AG04450 (cell line): ENCODE measurements around the gene CTTN. TPM values are rescaled to one million over a fixed set of nuclear protein-coding genes. Genes with fewer than 3 reads are reported as not detected.

Experiments
- CTCF ChIA-PET: fragments of 300-600, 350-600 bp; formaldehyde crosslinking; extraction: SDS; loops from one replicate; lab custom pipeline; 2022; ENCODE audit warnings: antibody characterized with exemption, inconsistent platforms; lab: Charles Lee
- POLR2A ChIA-PET: fragments of 350-600 bp; formaldehyde crosslinking; extraction: SDS; loops from one replicate; lab custom pipeline; 2021; ENCODE audit warnings: antibody characterized with exemption, inconsistent platforms; lab: Yijun Ruan, JAX
- DNase-seq: peaks from one replicate; pipeline ENCODE4 v3.0.0-alpha.2; 2011; ENCODE audit warnings: low read depth, low spot score
- H3K27ac ChIP-seq: one replicate; pipeline ENCODE4 v1.5.1; 2012; ENCODE audit warnings: low read depth, low read length, control low read depth
- H3K27me3 ChIP-seq: one replicate; pipeline ENCODE4 v1.6.0; 2012; ENCODE audit warnings: low read length; ENCODE audit not compliant: control insufficient read depth, insufficient read depth
- H3K4me3 ChIP-seq: 2 replicates; pipeline ENCODE4 v1.5.1; 2011; ENCODE audit warnings: mild to moderate bottlenecking, low read depth, low read length, control low read depth
- H3K9me3 ChIP-seq: 2 replicates; pipeline ENCODE4 v1.5.1; 2012; ENCODE audit warnings: low read length; ENCODE audit not compliant: control insufficient read depth, insufficient read depth
- polyA plus RNA-seq: library from polyadenylated mRNA; depleted of rRNA; stranded (reverse); fragments of >200 nt; gene quantifications from 2 replicates; pipeline ENCODE4 v1.2.3, GENCODE V29; 2011
- TF ChIP-seq, protein P1 (sequence below): IDR thresholded peaks from 2 replicates; pipeline ENCODE4 v1.5.1; 2011; ENCODE audit warnings: low read depth, low read length, control low read depth, inconsistent platforms

CTTN gene
- polyA plus RNA-seq, 1 experiment, result 180 TPM

DNA sequence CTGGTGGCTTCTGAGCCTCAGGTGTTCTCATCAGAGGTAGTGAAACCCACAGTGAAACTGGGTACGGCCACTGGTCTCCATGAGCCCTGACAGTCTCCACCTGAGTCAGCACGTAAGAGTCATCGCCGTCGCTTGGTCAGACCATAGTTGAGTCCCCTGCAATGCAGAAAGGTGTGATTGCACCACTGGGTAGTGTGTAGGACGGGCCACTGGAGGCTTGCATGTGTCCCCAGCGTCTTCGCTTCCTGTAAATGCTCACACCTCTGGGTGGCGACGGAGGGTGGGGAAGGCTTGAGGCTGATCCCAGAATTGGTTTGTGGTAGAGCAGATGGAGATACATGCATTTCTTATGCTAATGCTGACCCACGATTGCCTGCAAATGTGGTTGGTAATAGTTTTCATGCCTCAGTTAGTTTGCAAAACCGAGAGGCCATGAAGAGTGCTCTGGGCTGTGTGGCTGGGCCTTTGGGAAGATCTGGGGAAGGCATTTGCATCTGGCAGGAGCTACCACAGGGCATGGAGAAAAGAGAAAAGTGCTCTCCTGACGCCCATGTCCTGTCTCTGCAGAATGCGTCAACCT, 26.5 kb downstream of the CTTN start:
- Histone ChIP-seq H3K9me3 (no peaks in the 10 kb centered on the region), H3K27me3 (no peaks in the 10 kb centered on the region), H3K4me3 (no peak overlapping the region), H3K27ac (no peak overlapping the region)
- TF ChIP-seq, protein P1, sequence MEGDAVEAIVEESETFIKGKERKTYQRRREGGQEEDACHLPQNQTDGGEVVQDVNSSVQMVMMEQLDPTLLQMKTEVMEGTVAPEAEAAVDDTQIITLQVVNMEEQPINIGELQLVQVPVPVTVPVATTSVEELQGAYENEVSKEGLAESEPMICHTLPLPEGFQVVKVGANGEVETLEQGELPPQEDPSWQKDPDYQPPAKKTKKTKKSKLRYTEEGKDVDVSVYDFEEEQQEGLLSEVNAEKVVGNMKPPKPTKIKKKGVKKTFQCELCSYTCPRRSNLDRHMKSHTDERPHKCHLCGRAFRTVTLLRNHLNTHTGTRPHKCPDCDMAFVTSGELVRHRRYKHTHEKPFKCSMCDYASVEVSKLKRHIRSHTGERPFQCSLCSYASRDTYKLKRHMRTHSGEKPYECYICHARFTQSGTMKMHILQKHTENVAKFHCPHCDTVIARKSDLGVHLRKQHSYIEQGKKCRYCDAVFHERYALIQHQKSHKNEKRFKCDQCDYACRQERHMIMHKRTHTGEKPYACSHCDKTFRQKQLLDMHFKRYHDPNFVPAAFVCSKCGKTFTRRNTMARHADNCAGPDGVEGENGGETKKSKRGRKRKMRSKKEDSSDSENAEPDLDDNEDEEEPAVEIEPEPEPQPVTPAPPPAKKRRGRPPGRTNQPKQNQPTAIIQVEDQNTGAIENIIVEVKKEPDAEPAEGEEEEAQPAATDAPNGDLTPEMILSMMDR, result no peak
- CTCF ChIA-PET, result no interaction called here
- DNase-seq, result no peak
- POLR2A ChIA-PET, result interaction anchor here (1.1 to 1.2 kb wide), 2 partner anchors 9 to 26 kb away, joined by 3 to 5 read pairs; no protein-coding TSS in a partner anchor

DNA sequence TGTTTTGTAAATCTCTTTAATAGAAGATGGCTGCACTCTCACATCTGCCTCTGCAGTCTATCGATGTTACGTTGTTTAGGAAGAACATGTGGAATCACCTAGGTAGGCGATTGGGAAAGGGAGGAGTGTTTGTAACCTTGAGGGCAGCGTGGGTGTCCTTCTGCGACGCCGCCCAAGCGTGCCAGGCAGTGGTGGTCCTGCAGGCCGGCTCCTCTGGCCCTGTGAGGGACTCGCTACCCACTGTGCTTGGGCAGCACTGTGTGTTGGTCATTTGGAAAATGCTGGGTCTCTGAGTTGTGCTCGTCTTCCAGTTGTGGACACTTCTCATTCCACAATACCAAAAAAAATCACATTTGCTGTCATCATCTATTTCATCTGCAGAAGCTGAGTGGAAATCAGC, 29.1 kb downstream of the CTTN start:
- Histone ChIP-seq H3K27me3 (no peaks in the 10 kb centered on the region), H3K9me3 (no peaks in the 10 kb centered on the region), H3K27ac (no peak overlapping the region), H3K4me3 (no peak overlapping the region)
- DNase-seq, result no peak
- ChIA-PET POLR2A (no interaction called here), CTCF (no interaction called here)
- TF ChIP-seq, protein P1, result no peak

DNA sequence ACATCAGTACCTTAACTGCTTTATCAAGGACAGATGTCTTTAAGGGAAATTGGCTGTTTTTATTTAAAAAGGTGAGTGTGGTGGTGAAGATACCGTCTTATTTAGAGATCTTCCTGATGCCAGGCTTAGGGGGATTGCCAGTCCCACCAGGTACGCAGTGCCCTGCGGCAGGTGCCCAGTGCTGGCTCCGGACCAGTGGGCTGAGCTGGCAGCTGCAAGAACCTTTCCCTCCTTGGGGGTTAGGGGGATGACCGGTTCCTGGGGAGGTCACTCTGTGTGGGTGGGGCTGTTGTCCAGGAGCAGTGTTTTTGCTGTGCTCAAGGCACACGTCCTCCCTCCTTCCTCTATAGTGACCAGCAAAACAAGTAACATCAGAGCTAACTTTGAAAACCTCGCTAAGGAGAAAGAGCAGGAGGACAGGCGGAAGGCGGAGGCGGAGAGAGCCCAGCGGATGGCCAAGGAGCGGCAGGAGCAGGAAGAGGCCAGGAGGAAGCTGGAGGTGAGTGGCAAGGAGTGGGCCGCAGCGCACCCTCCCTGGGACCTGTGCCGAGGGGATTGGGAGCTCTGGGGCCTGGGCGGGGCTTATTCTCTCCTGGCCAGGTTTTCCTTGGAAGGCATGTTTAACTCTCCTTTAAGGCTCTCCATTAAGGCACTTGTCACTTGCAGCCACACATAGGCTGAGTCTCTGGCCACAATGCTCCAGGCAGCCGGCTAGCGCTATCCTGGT, 30.5 kb downstream of the CTTN start:
- H3K4me3 ChIP-seq, result no peak overlapping the region
- no peaks in the 10 kb centered on the region for H3K27me3 ChIP-seq
- H3K27ac ChIP-seq, result no peak overlapping the region
- TF ChIP-seq, protein P1, result no peak
- POLR2A ChIA-PET, result no interaction called here
- no peaks in the 10 kb centered on the region for H3K9me3 ChIP-seq
- no peak for DNase-seq
- CTCF ChIA-PET, result no interaction called here

DNA sequence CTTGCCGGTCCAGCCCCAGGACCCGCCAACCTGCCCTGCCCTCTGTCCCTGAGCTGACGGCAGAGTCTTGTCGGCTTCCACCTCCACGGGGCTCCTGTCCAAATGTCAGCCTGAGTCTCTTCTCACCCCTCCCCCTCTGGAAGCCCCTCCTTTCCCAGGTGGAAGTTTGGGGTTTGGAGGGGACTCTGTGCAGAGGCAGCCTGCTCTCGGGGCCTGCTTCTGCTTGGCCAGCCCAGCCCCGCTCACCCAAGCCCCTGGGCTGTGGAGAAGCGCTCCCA, 31.0 kb downstream of the CTTN start:
- Histone ChIP-seq H3K9me3 (no peaks in the 10 kb centered on the region), H3K27ac (no peak overlapping the region), H3K4me3 (no peak overlapping the region), H3K27me3 (no peaks in the 10 kb centered on the region)
- TF ChIP-seq, protein P1, result no peak
- ChIA-PET POLR2A (no interaction called here), CTCF (no interaction called here)
- no peak for DNase-seq

- H3K27ac ChIP-seq, result no peak overlapping the region
- H3K9me3 ChIP-seq, result no peaks in the 10 kb centered on the region
- H3K4me3 ChIP-seq, result no peak overlapping the region
- ChIA-PET CTCF (no interaction called here), POLR2A (no interaction called here)
- no peak for DNase-seq
- TF ChIP-seq, protein P1, result no peak
- no peaks in the 10 kb centered on the region for H3K27me3 ChIP-seq
These were observed 31.6 kb downstream of the CTTN start for GRCh38 chr11:70429724-70430521.
